HepG2 (cell line): Measurements from ENCODE around the gene TRIM8. TPM values are rescaled to one million over a fixed set of nuclear protein-coding genes. Genes with fewer than 3 reads are reported as not detected.
A peak's percentile ranks its signal among the peaks of the same experiment; 100 is the strongest.

ENCODE experiments used
- ARNTL ChIP-seq: sonication (generic); formaldehyde crosslinking; IDR thresholded peaks from 2 replicates; pipeline ENCODE4 v1.4.0; 2020; ENCODE audit warnings: mild to moderate bottlenecking, missing genetic modification reagents
- CCDC6 ChIP-seq: sonication (generic); formaldehyde crosslinking; IDR thresholded peaks from 2 replicates; pipeline ENCODE4 v1.8.1; 2022; ENCODE audit warnings: mild to moderate bottlenecking, missing genetic modification reagents, moderate library complexity
- FOXM1 ChIP-seq: sonication (generic); formaldehyde crosslinking; IDR thresholded peaks from 2 replicates; pipeline ENCODE4 v1.5.0; 2020; ENCODE audit warnings: missing genetic modification reagents
- GATAD2A ChIP-seq: IDR thresholded peaks from 2 replicates; pipeline ENCODE4 v1.6.1; 2016
- HOXA5 ChIP-seq: sonication (generic); formaldehyde crosslinking; IDR thresholded peaks from 2 replicates; pipeline ENCODE4 v1.4.0; 2020; ENCODE audit warnings: missing genetic modification reagents
- IKZF1 ChIP-seq: fragments of 450-650 bp; IDR thresholded peaks from 2 replicates; pipeline ENCODE4 v1.7.1; 2016
- KDM3A ChIP-seq: IDR thresholded peaks from 2 replicates; pipeline ENCODE4 v1.6.1; 2018; ENCODE audit warnings: low read depth, missing compliant biosample characterization
- KLF13 ChIP-seq: sonication (generic); formaldehyde crosslinking; IDR thresholded peaks from 2 replicates; pipeline ENCODE4 v1.4.0; 2020; ENCODE audit warnings: mild to moderate bottlenecking, missing genetic modification reagents
- MED1 ChIP-seq: sonication (generic); formaldehyde crosslinking; IDR thresholded peaks from 2 replicates; pipeline ENCODE4 v1.4.0; 2020; ENCODE audit warnings: missing genetic modification reagents
- MEF2D ChIP-seq: sonication (generic); formaldehyde crosslinking; IDR thresholded peaks from 2 replicates; pipeline ENCODE4 v1.5.1; 2020; ENCODE audit warnings: mild to moderate bottlenecking, missing genetic modification reagents
- POLR2G ChIP-seq: fragments of 200-400 bp; formaldehyde crosslinking; IDR thresholded peaks from 2 replicates; pipeline ENCODE4 v1.6.1; 2018; ENCODE audit warnings: mild to moderate bottlenecking, low read depth, low read length, moderate library complexity
- RARA ChIP-seq: IDR thresholded peaks from 2 replicates; pipeline ENCODE4 v1.6.1; 2016; ENCODE audit warnings: missing genetic modification reagents, missing compliant biosample characterization
- SIN3B ChIP-seq: fragments of 150-350 bp; IDR thresholded peaks from 2 replicates; pipeline ENCODE4 v1.6.1; 2014; ENCODE audit warnings: low read length
- TCF7L2 ChIP-seq: IDR thresholded peaks from 2 replicates; pipeline ENCODE4 v1.6.1; 2011; ENCODE audit warnings: mild to moderate bottlenecking, low read depth, low read length, moderate library complexity
- WIZ ChIP-seq: sonication (generic); formaldehyde crosslinking; IDR thresholded peaks from 2 replicates; pipeline ENCODE4 v1.5.1; 2020; ENCODE audit warnings: mild to moderate bottlenecking, missing genetic modification reagents
- ZC3H4 ChIP-seq: sonication (generic); formaldehyde crosslinking; IDR thresholded peaks from 2 replicates; pipeline ENCODE4 v1.4.0; 2020; ENCODE audit warnings: missing genetic modification reagents, borderline replicate concordance
- ZKSCAN5 ChIP-seq: sonication (generic); formaldehyde crosslinking; IDR thresholded peaks from 2 replicates; pipeline ENCODE4 v1.5.1; 2020; ENCODE audit warnings: mild to moderate bottlenecking, missing genetic modification reagents
- ZNF143 ChIP-seq: sonication (generic); formaldehyde crosslinking; IDR thresholded peaks from 2 replicates; pipeline ENCODE4 v1.4.0; 2020; ENCODE audit warnings: missing genetic modification reagents
- ZNF274 ChIP-seq: sonication (generic); formaldehyde crosslinking; IDR thresholded peaks from 2 replicates; pipeline ENCODE4 v1.5.1; 2020; ENCODE audit warnings: mild to moderate bottlenecking, missing genetic modification reagents
- ZNF570 ChIP-seq: sonication (generic); formaldehyde crosslinking; IDR thresholded peaks from 2 replicates; pipeline ENCODE4 v1.4.0; 2020; ENCODE audit warnings: mild to moderate bottlenecking, missing genetic modification reagents, borderline replicate concordance
- ZNF597 ChIP-seq: sonication (generic); formaldehyde crosslinking; IDR thresholded peaks from 2 replicates; pipeline ENCODE4 v1.5.0; 2020; ENCODE audit warnings: missing genetic modification reagents
- ZNF674 ChIP-seq: sonication (generic); formaldehyde crosslinking; IDR thresholded peaks from 2 replicates; pipeline ENCODE4 v1.5.0; 2020; ENCODE audit warnings: low read depth, mild to moderate bottlenecking, missing genetic modification reagents
- ZNF713 ChIP-seq: sonication (generic); formaldehyde crosslinking; IDR thresholded peaks from 2 replicates; pipeline ENCODE4 v1.4.0; 2020; ENCODE audit warnings: mild to moderate bottlenecking, missing genetic modification reagents
- polyA plus RNA-seq, 8 experiments: library from polyadenylated mRNA; depleted of rRNA in 3 of 8; stranded (reverse) in 7 of 8; unstranded in 1 of 8; fragments of >200 nt; fragmentation: Illumina TruSeq in 4 of 8; extraction: Trizol in 4 of 8; gene quantifications; 2 replicates each; pipeline versions ENCODE4 v1.2.1 to v1.2.3, GENCODE V29; 2011 to 2016; ENCODE audit warnings: low read depth in 4 of 8, missing spikeins in 1 of 8, mixed read lengths in 1 of 8; ENCODE audit not compliant: insufficient read depth in 1 of 8
- total RNA-seq, 5 experiments: library from RNA; depleted of rRNA; stranded (reverse); fragments of >200 nt; fragmentation: Illumina TruSeq; extraction: Trizol; gene quantifications; 2 replicates each; pipeline ENCODE4 v1.2.3, GENCODE V29; 2016; ENCODE audit warnings: low read depth in 1 of 5
- TF ChIP-seq, protein P1 (sequence below): sonication (generic); formaldehyde crosslinking; IDR thresholded peaks from 2 replicates; pipeline ENCODE4 v1.8.1; 2023; ENCODE audit warnings: mild to moderate bottlenecking, moderate library complexity, missing genetic modification reagents
- TF ChIP-seq, protein P2 (sequence below): sonication (generic); formaldehyde crosslinking; IDR thresholded peaks from 2 replicates; pipeline ENCODE4 v1.4.0; 2020; ENCODE audit warnings: mild to moderate bottlenecking, missing genetic modification reagents, borderline replicate concordance

TRIM8 gene
- total and polyA plus RNA-seq, 2 of the 13 experiments (the other 11 are each of a cell fraction or from before 2014, with no cell fraction given) = 38.9 to 66.5 TPM

DNA sequence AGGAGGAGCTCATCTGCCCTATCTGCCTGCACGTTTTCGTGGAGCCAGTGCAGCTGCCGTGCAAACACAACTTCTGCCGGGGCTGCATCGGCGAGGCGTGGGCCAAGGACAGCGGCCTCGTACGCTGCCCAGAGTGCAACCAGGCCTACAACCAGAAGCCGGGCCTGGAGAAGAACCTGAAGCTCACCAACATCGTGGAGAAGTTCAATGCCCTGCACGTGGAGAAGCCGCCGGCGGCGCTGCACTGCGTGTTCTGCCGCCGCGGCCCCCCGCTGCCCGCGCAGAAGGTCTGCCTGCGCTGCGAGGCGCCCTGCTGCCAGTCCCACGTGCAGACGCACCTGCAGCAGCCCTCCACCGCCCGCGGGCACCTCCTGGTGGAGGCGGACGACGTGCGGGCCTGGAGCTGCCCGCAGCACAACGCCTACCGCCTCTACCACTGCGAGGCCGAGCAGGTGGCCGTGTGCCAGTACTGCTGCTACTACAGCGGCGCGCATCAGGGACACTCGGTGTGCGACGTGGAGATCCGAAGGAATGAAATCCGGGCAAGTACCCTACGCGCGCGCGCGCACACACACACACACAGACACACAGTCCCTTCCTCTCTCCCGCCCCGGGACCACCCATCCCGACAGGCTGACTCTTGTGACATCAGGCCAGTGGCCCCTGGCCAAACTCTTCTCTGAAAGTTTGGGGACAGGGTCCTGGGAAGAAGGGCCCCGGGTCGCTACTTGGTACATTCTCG, 538 bp downstream of the TRIM8 start (continued):
- TF ChIP-seq, protein P1, sequence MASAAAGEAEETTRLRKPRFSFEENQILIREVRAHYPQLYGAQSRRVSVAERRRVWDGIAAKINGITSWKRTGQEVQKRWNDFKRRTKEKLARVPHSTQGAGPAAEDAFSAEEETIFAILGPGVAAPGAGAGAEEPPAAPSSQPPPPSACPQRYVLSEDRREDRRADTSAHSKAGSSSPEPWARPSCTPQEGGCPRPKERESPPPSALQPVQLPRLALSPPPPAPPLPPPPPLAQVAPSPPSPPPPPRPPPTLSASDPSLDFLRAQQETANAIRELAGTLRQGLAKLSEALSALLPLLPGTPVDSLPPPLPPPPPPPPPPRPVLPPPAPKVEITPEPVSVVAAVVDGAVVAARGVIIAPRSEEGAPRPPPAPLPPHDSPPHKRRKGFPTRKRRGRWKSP (CRISPR knock-in tag) = peak; percentile 77
- no peak; the same call in 1 of the 2 replicates for TF ChIP-seq GATAD2A (CRISPR knock-in tag)
- peak; percentile 94 for TF ChIP-seq ZNF570
- TF ChIP-seq MED1 (CRISPR knock-in tag) = peak; percentile 59
- TF ChIP-seq ARNTL (CRISPR knock-in tag) = peak; percentile 95
- TF ChIP-seq ZKSCAN5 (CRISPR knock-in tag) = no peak
- 0 out of 2 replicates have a peak, but pooled peaks have one; percentile 13 for TF ChIP-seq ZC3H4 (CRISPR knock-in tag)
- 0 out of 2 replicates have a peak, but pooled peaks have one; percentile 56 for TF ChIP-seq ZNF713 (CRISPR knock-in tag)
- TF ChIP-seq ZNF274 (CRISPR knock-in tag) = peak; percentile 95; the same call in 1 of the 2 replicates
- 0 out of 2 replicates have a peak, but pooled peaks have one; percentile 20 for TF ChIP-seq ZNF597 (CRISPR knock-in tag)
- TF ChIP-seq, protein P2, sequence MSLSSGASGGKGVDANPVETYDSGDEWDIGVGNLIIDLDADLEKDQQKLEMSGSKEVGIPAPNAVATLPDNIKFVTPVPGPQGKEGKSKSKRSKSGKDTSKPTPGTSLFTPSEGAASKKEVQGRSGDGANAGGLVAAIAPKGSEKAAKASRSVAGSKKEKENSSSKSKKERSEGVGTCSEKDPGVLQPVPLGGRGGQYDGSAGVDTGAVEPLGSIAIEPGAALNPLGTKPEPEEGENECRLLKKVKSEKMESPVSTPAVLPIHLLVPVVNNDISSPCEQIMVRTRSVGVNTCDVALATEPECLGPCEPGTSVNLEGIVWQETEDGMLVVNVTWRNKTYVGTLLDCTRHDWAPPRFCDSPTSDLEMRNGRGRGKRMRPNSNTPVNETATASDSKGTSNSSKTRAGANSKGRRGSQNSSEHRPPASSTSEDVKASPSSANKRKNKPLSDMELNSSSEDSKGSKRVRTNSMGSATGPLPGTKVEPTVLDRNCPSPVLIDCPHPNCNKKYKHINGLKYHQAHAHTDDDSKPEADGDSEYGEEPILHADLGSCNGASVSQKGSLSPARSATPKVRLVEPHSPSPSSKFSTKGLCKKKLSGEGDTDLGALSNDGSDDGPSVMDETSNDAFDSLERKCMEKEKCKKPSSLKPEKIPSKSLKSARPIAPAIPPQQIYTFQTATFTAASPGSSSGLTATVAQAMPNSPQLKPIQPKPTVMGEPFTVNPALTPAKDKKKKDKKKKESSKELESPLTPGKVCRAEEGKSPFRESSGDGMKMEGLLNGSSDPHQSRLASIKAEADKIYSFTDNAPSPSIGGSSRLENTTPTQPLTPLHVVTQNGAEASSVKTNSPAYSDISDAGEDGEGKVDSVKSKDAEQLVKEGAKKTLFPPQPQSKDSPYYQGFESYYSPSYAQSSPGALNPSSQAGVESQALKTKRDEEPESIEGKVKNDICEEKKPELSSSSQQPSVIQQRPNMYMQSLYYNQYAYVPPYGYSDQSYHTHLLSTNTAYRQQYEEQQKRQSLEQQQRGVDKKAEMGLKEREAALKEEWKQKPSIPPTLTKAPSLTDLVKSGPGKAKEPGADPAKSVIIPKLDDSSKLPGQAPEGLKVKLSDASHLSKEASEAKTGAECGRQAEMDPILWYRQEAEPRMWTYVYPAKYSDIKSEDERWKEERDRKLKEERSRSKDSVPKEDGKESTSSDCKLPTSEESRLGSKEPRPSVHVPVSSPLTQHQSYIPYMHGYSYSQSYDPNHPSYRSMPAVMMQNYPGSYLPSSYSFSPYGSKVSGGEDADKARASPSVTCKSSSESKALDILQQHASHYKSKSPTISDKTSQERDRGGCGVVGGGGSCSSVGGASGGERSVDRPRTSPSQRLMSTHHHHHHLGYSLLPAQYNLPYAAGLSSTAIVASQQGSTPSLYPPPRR = peak; percentile 64; the same call in 1 of the 2 replicates
- no peak for TF ChIP-seq TCF7L2
- peak; percentile 71; the same call in 1 of the 2 replicates for TF ChIP-seq KLF13 (CRISPR knock-in tag)
- TF ChIP-seq SIN3B = no peak
- TF ChIP-seq HOXA5 (CRISPR knock-in tag) = peak; percentile 61
- no peak; the same call in 1 of the 2 replicates for TF ChIP-seq WIZ (CRISPR knock-in tag)
- 0 out of 2 replicates have a peak, but pooled peaks have one; percentile 23 for TF ChIP-seq POLR2G
- TF ChIP-seq RARA (CRISPR knock-in tag) = peak; percentile 41; the same call in 1 of the 2 replicates
- no peak; the same call in 1 of the 2 replicates for TF ChIP-seq FOXM1 (CRISPR knock-in tag)
- TF ChIP-seq ZNF674 (CRISPR knock-in tag) = no peak
- no peak; the same call in 1 of the 2 replicates for TF ChIP-seq ZNF143 (CRISPR knock-in tag)
- 0 out of 2 replicates have a peak, but pooled peaks have one; percentile 62 for TF ChIP-seq KDM3A (CRISPR knock-in tag)
- peak; percentile 91; the same call in 1 of the 2 replicates for TF ChIP-seq CCDC6
- no peak for TF ChIP-seq IKZF1
- TF ChIP-seq MEF2D (CRISPR knock-in tag) = no peak
